ENCODE data around the gene SKA1. TPM values are rescaled to one million over a fixed set of nuclear protein-coding genes. Genes with fewer than 3 reads are reported as not detected.

SKA1 gene
- total and polyA plus RNA-seq, 2 experiments from 2014 or later, result 3.3 to 8.5 TPM

DNA sequence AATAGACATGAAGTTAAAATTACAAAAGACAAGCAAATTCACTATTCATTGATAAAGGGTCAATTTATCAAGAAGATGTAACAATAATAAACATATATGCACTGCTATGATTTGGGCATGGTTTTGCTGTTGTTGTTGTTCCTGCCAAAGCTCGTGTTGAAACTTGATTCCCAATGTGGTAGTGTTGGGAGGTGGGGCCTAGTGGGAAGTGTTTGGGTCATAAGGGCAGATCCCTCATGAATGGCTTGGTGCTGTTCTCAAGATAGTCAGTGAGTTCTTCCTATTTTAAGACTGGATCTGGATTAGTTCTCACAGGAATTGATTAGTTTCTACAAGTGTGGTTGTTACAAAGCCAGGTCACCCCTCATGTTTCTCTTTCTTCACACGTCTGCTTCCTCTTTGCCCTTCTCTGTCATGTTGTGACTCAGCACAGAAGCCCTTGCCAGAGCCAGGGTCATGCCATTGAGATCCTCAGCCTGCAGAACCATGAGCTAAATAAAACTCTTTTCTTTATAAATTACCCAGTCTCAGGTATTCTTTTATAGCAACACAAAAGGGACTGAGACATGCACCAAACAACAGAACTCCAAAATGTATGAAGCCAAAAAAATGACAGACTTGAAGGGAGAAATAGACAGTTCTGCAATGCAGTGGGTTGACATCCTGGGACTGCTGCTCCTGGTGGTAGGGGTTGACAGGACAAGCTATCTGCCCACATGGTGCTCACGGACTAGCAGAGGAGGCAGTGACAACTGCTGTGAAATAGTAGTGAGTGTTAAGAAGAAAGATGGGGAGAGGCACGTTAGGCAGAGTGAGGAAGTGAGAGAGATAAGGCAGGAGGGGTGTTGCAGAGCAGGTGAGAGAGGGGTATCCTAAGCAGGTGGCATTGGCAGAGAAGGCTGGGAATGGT lies 18.6 kb upstream of the SKA1 start:
- Histone ChIP-seq H3K27me3 (no peaks in the 10 kb centered on the region), H3K4me3 (no peak overlapping the region), H3K27ac (peak overlapping the region; percentile 75), H3K4me1 (ENCODE audit: low read depth) (peaks cover 16% of the 10 kb centered on the region), H3K36me3 (no peaks in the 10 kb centered on the region), H3K9me3 (ENCODE audit: low read depth) (no peaks in the 10 kb centered on the region)
- DNase-seq (ENCODE audit: low read depth in 1 of 2, low spot score in 1 of 2), result peak; percentile 20 to 52
- TF ChIP-seq CTCF (IDR thresholded peaks at IDR 0.05; ENCODE audit: low read depth, low read length), result peak; percentile 13

- peak in 1 of 2 donors; percentile 21 for DNase-seq (ENCODE audit: low read depth in 1 of 2, low spot score in 1 of 2)
- H3K27me3 ChIP-seq, result no peaks in the 10 kb centered on the region
- H3K4me3 ChIP-seq, result no peak overlapping the region
- no peaks in the 10 kb centered on the region for H3K36me3 ChIP-seq
- H3K9me3 ChIP-seq (ENCODE audit: low read depth), result no peaks in the 10 kb centered on the region
- peaks cover 16% of the 10 kb centered on the region for H3K4me1 ChIP-seq (ENCODE audit: low read depth)
- H3K27ac ChIP-seq, result no peak overlapping the region
- no peak for TF ChIP-seq CTCF (IDR thresholded peaks at IDR 0.05; ENCODE audit: low read depth, low read length)
Observed at GRCh38 chr18:50358844-50359243, 16.0 kb upstream of the SKA1 start.

- no peak for TF ChIP-seq CTCF (IDR thresholded peaks at IDR 0.05; ENCODE audit: low read depth, low read length)
- Histone ChIP-seq H3K9me3 (ENCODE audit: low read depth) (no peaks in the 10 kb centered on the region), H3K27ac (no peak overlapping the region)
Observed at GRCh38 chr18:50359806-50360205, 15.0 kb upstream of the SKA1 start.

DNA sequence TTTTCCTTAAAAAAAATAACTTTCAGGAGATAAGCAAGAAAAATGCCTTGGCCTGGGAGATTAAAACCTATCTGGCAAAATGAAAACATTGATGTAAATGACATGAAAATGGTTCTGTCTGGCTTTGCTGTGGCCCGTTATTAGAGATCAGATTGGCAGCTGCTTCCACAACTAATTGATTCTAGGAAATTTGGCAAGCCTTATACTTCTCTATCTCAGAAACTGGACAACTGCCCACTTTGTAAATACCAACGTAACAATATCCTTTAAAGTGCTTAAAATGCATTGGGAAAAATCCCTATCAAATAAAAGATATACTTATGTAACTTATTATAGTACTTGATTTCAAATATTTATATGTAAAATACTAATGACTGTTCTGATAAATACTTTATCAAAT lies 14.2 kb upstream of the SKA1 start:
- TF ChIP-seq CTCF (IDR thresholded peaks at IDR 0.05; ENCODE audit: low read depth, low read length), result no peak
- Histone ChIP-seq H3K27me3 (no peaks in the 10 kb centered on the region), H3K27ac (no peak overlapping the region)

More at GRCh38 chr18:50359806-50360205, 15.0 kb upstream of the SKA1 start:
- no peak for DNase-seq (ENCODE audit: low read depth in 1 of 2, low spot score in 1 of 2)
- Histone ChIP-seq H3K36me3 (no peaks in the 10 kb centered on the region), H3K4me1 (ENCODE audit: low read depth) (peaks cover 16% of the 10 kb centered on the region), H3K4me3 (no peak overlapping the region), H3K27me3 (no peaks in the 10 kb centered on the region)

DNA sequence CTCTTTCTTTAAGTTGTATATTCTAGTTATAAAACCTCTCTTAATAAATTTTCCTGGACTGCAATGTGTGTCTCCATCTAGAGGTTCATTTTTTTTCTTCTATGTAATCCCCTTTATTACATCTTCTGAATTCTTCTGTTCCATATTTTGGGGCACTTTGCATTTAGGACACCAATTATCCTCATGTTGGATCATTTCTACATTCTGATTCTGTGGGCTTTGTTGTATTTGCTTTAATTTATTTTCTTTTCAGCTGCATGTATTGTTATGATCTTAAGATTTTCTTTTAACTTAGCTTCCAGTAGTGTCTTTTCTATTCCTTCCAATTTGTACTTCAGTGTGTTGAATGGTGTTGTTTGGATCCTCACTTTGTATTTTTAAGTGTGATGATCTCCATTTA lies 5.2 kb upstream of the SKA1 start:
- H3K27me3 ChIP-seq, result no peaks in the 10 kb centered on the region
- H3K4me1 ChIP-seq (ENCODE audit: low read depth), result no peaks in the 10 kb centered on the region
- no peak overlapping the region for H3K4me3 ChIP-seq
- no peak for DNase-seq (ENCODE audit: low read depth in 1 of 2, low spot score in 1 of 2)
- no peaks in the 10 kb centered on the region for H3K36me3 ChIP-seq
- no peak overlapping the region for H3K27ac ChIP-seq
- no peak for TF ChIP-seq CTCF (IDR thresholded peaks at IDR 0.05; ENCODE audit: low read depth, low read length)
- no peaks in the 10 kb centered on the region for H3K9me3 ChIP-seq (ENCODE audit: low read depth)

More for the DNA sequence above, 14.2 kb upstream of the SKA1 start:
- Histone ChIP-seq H3K36me3 (no peaks in the 10 kb centered on the region), H3K4me3 (no peak overlapping the region), H3K9me3 (ENCODE audit: low read depth) (no peaks in the 10 kb centered on the region), H3K4me1 (ENCODE audit: low read depth) (peaks cover 15% of the 10 kb centered on the region)
- no peak for DNase-seq (ENCODE audit: low read depth in 1 of 2, low spot score in 1 of 2)

All from cardiac muscle cell (in vitro differentiated cells and primary cell).